NCI-H2029 (cell line): ENCODE measurements around the gene CINP.

ENCODE experiments used
- DNase-seq: peaks from one replicate; lab custom pipeline; 2025; lab: John Stamatoyannopoulos, UW

Gene CINP

DNA sequence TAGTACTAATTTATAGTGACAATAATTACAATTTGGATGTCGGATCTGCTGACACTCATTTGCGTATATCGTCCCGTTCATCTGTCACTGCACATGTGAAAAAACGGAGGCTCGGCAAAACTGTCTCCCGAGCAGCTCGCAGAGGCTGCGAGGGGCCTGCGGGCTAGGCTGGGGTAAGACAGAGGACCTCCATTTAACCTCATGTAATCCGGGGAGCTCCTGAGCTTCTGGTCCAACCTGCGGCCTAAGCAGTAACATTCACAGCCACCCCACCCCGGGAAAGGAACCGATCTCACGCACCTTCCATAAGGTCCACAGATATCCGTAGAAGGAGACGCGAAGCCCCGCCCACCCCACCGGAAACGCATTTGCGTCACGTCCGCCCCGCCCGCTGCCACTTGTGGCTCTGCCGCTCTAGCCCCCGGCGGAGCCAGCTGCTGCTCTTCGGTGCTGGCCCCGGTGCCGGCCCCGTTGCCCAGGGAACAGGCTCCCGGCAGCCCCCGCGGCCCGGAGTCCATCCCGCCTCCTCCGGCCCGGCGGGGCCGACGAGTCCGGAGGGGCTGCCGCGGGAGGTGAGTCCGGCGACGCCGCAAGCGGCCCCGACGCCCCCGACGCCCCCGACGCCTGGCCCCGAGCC is at the start of gene CINP, which contains the start of gene TECPR2:
Gene CINP (minus strand): TSS at position 346 of the 637 bp plus-strand sequence. CDS start 39 bp downstream, at position 307.
Gene TECPR2 (plus strand): TSS at position 397 of the 637 bp plus-strand sequence. CDS start 13,781 bp downstream, outside the sequence.
- DNase-seq: peak; percentile 82

DNA sequence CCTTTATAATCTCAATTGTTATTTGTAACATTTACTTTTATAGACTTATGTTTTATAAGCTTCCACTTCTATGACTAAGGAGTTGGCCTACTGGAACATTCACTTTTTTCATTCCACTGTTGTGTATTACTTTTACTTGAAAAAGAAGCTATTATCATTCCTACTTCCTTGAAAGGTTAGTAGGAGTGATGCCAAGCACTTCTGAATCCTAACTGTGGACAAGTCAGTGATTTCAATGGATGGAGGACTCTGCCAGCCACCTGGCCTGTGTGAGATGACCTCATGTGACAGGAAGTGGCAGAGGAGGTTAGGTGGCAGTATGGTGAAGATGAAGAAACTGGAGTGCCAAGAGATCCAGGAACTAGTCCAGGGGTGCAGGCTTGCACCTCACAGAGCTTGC is 46.0 kb upstream of the CINP start:
- DNase-seq: peak; percentile 36

DNA sequence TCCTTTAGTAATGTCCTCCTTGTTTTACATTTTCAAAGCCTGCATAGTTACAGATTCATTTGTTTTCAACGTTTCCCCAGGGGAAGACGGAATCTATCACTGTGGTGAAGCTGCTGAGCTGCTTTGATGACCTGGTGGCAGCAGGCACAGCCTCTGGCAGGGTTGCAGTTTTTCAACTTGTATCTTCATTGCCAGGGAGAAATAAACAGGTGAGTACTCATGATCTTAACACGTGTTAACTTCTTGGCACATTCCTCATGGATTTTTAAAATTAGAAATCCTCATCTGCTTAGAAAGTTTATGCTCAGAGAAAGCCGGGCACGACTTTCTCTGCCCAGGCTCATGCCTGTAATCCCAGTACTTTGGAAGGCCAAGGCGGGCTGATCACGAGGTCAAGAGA is 44.6 kb upstream of the CINP start:
- no peak for DNase-seq

DNA sequence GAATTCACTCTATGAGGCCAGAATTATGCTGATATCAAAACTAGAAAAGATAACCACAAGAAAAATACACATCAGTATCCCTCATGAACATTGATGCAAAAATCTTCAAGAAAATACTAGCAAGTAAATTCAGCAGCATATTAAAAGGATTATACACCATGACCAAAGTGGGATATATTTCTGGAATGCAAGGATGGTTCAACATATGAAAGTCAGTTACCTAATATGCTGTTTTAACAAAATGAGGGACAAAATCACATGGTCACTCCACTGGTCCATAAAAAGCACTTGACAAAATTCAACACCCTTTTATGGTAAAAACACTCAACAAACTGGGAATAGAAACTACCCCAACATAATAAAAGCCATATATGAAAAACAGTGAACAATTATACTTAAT is 40.3 kb upstream of the CINP start:
- DNase-seq: no peak

DNA sequence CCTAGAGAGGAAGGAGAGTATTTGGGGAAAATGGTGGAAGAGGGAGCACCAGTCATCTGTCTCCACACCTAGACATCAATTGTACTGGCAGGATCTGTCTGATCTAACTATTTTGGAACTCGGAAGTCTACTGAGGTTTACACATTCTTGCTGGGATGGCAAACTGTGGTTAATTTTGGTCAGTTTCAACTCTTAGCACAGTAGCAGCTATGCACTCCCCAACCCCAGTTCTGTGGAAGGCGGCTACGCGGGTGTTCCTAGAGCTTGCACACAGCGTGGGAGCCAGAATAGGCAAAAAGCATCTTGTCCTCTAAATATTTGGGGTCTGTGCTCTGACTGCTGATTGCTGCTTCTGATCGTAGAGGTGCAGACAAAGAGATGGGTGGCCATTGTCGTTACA is 33.8 kb upstream of the CINP start:
- no peak for DNase-seq

DNA sequence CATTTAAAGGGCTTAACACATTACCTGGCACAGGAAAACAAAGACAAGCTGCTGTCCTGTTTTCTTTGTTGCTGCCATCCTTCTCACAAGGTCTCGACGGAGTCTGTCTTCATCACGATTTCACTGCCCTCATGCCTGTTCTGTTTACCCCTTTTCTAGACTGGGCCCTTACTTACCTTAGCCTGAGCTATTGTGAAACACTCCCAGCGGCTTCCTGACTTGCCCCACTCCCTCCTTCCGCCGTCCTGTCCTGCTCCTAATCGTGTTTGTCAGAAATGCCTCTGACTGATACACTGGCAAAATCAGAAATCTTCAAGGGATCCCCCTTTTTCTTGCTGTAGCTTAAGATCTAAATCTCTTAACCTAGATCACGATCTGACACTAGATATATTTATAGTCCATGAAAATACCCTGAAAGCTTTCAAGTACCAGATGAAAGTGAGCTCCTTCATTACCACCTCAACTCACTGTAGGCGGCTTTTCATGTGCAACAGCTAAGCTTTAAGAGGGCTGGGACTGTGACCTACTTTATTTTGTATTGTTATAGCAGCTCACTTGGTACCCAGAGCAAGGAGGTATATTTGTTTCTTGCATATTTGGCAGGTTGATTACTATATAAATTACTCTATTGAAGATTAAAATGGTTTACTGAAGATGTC is 32.2 kb upstream of the CINP start:
- no peak for DNase-seq

DNA sequence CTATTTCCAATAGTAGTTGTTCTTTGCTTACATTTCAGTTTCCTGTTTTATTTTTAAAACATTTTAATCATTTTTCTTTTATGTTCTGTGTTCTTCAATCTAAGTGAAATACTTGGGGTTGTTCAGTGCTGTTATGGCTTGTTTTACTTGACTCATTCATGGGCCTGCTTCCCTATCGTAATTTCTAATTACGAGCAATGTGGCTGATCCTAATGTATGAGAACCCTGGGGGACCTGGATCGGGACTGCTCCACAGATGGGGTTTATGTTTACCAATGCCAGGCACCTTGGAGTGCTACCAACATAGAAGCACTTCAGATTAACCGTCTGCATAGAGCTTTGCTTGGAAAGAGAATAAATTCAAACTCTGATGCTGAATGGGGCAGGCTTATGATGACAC is 29.8 kb upstream of the CINP start:
- no peak for DNase-seq

DNA sequence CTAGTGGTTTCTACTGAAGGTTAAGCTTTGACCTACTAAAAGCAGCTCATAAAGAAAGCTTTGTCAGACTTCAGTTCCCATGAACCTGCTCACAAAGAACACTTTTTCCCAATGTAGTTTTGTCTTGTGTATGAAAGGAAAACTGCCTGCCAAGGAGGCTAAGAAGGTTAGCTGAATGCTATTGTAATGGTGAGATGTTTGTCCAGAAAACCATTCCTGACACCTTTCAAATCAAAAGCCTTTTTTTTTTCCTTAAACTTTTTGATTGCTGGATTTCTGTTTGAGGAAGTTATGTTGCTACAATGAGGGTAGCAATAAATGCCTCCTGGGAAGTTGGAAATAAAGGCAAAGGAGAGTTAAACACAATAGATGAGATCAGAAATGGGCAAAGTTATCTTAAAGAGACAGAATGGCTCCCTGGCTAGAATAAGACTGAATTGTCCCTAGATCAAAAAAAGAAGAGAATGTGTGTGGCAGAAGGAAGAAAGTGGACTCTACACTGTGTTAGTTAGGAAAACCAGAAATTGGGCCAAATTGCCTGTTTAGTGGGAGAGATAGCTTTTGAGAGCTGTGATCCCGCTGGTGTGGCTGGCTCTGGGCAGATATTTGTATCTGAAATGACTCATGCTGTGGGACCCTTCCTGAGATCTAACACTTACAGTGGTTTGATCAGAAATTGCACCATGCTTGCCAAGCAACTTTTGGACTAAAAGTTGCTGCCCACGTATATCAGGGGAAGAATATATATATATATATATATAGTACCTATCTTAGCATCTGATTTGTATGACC is 27.6 kb upstream of the CINP start:
- DNase-seq: no peak

DNA sequence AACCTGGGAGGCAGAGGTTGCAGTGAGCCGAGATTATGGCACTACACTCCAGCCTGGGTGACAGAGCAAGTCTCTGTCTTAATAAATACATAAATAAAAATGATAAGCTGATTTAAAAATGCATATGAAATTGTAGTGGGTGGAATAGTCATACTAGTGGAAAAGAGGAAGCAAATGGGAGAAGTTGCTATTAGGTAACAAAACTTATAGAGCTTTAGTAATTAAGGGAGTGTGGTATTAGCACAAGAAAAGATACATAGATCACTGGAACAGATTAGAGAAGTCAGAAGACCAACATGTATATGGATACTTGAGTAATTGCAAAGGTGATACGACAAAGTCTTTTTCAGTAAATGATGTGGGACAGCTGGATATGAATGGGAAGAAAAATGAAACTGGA is 26.6 kb upstream of the CINP start:
- DNase-seq: no peak

DNA sequence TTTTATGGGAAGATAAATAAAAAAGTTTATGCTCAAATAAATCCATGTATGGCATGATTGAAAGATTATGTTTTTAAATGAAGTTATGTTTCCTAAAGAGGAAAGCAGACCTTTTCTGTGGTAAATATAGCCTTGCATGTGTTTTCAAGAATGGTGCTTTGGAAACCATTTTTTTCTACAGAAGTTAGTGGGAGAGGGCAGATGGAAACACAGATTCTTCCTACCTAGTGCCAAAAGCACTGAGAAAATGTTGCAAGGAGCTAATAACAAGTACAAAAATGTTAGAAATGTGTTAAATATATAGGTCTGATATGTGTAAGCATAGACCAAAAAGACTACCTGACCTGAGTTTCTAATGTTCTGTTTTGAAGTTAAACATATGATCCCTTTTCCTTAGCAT is 24.4 kb upstream of the CINP start:
- DNase-seq: no peak

DNA sequence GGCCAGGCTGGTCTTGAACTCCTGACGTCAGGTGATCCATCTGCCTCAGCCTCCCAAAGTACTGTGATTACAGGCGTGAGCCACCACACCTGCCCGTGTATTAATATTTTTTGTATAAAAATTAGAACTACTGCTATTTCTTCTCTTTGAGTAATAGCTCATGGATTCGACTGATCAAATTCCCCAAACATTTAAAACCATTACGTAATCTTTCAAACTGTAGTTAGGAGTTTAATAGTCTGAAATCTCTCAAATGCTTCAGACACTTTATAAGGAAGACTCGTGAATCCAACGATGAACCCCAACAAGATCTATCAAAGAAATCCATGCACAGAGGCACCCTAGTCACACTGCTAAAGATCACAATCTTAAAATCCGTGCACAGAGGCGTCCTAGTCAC is 16.1 kb upstream of the CINP start:
- DNase-seq: no peak

DNA sequence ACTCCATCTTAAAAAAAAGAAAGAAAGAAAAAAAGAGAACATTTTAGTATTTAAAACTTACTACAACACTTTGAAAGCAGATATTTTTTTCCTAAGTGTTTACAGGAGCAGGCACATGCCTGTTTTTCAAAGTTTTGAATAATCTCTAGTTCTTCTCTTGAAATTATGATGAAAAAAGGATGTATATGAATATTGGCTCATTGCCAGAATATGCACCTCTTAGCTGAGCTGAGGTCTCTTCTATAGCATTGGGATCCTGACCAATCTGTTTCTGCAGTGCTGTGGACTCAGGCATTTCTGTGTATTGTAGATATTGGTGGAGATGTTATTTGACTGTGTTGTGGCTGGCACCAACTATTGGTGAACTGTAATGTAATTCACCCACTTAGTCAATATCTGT is 15.0 kb upstream of the CINP start:
- DNase-seq: no peak

DNA sequence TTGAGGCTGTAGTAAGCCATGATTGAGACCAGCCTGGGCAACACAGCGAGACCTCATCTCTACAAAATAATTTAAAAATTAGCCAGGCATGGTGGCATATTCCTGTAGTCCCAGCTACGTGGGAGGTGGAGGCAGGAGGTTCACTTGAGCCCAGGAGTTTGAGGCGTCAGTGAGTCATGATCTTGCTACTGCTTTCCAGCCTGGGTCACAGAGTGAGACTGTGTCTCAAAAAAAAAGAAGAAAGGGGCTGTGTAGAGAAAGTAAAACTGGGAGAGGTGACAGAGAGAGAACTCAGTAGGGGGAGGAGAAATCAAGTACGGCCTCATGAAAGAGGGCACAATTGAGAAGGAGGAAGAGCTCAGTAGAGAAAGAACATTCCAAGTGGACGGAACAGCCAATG is 12.4 kb upstream of the CINP start:
- DNase-seq: no peak

DNA sequence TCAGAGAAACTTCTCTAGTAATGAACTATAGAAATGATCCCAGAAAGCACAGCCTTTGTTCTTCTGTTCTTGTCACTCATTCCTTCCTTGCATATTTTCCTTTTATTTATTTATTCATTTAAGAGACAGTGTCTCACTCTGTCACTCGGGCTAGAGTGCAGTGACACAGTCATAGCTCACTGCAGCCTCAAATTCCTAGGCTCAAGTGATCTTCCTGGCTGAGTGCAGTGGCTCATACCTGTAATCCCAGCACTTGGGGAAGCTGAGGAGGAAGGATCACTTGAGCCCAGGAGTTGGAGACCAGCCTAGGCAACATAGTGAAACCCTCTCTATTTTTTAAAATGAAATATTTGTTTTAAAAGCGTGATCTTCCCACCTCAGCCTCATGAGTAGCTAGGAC is 11.6 kb upstream of the CINP start:
- no peak for DNase-seq

DNA sequence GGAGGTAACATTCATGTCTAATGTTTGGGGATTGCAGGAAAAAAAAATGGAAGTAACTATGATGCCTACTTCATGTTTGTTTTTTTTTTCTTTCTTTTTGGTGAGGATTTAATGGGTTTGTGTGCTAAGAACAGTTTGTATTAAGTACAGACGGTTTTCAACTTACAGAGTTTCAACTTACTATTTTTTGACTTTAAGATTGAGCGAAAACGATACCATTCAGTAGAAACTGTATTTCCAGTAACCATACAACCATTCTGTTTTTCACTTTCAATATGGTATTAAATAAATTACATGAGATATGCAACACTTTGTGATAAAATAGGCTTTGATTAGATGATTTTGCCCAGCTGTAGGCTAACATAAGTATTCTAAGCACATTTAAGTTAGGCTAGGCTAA is 10.4 kb upstream of the CINP start:
- DNase-seq: no peak

DNA sequence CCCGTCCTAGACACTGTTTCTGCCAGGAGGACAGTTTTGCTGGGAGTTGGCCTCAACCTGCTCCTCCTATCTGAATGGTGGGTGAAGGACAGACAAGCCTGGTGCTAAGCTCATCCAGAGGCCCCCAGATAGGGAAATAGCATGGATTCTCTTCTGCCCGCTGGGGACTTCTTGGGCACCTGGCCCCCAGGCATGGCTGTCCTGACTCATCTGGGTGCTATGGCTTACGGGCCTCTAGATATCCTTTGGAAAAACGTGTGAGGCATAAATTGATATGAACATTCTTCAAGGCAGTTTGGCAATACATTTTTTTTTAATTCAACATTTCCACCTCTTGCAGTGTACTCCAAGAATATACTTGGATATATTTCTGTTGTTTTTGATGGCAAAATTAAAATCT is 8.7 kb upstream of the CINP start:
- no peak for DNase-seq

DNA sequence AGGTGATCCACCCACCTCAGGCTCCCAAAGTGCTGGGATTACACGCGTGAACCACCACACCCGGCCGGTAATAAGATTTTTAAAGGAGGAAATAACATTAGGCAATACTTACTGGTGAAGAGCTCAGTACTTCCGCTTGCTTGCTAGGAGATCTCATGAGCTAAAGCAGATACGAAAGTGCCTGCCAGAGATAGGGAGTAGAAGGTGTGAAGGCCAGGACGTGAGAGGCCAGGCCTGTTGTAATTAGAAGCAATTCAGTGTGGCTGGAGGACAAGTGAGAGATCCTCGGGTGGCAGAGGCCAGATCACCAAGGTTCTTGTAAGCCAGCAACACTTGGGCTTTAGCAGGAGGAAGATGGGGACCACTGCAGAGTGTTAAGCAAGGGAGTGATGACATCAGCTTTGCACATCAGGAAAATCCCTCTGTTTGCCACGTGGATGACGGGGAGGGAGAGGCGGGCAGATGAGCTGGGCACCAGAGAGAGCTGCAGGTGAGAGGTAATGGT is 7.7 kb upstream of the CINP start:
- no peak for DNase-seq

DNA sequence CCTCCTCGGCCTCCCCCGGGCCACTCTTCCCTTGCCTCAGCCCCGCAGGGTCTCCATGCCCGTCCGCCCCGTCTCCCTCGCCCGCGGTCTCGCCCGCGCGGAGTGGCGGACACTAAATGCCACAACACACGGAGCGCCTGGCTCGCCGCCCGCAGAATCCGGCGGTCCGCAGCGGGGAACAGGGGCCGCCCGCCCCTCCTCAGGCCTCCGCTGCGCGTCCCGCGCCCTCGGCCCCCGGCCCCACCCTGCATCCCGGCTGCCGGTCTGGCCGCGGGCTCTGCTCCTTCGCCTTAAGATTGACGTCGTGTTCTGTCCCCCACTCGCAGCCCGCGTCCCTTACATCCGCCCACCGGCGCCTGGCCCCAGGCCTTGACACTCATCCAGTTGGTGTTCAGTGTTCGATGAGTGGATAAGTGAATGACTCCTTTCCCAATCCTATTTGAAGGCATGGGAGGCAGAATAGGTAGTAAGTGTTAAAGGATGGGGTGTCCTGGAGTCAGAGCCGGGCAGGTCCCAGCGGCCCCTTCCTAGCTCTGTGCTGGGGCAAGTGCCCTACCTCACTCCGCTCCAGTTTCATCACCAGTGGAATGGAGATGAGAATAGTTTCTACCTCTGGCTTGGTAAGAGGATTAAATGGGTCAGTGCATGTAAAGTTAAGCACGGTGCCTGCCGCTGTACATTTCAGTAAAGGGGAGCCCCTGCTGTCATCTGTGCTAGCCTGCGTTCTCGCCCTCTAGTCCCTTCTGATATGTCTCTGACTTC is 673 bp upstream of the CINP start:
- DNase-seq: no peak

DNA sequence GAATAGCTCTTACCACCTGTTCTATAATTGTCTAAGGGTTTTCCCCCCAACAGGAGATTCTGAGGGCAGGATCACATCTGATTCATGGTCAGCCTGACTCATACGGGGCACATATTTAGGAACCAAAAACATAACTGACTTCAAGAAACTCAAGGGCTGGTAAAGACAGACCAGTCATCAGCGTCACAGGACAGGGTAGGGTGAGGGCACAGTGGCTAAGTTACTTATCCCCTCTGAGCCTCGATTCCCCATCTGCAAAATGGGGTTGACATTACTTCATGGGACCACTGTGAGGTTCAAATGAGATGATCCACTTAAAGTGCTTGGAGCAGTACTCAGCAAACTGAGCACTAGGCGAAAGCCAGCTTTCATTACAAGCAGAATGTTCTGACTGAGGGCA is 606 bp downstream of the CINP start:
- no peak for DNase-seq

DNA sequence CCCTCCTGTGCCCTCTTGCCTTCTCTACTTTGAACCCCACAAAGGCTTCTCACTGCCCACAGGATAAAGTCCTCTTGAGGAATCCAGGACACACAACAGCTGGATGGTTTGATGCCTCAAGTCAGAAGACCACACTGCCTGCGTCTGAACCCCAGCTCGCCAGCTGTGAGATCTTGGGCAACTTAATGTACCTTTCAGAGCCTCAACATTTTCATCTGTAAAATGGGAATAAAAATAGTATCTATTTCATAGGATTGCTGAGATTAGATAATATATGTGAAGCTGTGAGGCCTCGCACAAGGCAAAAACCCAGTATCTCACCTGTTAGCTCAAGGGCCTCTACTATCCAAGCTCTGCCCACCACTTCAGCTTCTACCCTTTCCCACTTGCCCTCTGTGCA is 2.3 kb downstream of the CINP start:
- DNase-seq: no peak

DNA sequence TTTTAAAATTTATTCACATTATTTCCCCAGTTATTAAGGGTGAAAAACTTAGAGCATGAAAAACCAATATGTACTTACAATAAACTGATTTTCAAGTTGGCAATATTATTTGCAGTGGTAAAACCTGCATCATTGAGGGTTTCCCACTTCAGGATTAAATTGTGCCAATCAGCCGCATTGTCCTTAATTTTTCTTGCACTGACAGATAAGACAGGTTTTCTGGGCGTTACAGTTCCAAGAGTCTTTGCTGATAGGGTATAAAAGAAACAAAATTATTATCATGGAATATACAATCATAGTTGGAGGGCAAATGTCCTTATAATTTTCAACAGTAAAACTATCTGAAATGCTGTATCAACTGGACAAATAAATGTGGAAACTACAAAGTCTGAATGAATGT is 3.3 kb downstream of the CINP start:
- no peak for DNase-seq

DNA sequence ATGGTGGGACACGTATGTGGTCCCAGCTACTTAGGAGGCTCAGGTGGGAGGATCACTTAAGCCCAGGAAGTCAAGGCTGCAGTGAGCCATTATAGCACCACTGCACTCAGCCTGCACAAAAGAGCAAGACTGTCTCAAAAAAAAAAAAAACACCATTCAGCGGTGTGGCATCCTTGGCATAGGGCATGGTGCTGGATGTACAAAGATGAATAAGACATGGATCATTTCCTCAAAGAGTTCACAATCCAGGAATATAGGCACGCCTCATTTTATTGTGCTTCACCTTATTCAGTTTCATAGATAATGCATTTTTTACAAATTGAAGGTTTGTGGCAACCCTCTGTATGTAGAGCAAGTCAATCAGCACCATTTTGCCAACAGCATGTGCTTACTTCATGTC is 6.4 kb downstream of the CINP start:
- no peak for DNase-seq
